Measurements from ENCODE around the gene PCDHGA10. TPM values are rescaled to one million over a fixed set of nuclear protein-coding genes. Genes with fewer than 3 reads are reported as not detected.

The PCDHGA10 gene
- polyA plus RNA-seq, 1 of the 3 experiments (the other 2 are of a cell fraction), result 2.0 TPM

DNA sequence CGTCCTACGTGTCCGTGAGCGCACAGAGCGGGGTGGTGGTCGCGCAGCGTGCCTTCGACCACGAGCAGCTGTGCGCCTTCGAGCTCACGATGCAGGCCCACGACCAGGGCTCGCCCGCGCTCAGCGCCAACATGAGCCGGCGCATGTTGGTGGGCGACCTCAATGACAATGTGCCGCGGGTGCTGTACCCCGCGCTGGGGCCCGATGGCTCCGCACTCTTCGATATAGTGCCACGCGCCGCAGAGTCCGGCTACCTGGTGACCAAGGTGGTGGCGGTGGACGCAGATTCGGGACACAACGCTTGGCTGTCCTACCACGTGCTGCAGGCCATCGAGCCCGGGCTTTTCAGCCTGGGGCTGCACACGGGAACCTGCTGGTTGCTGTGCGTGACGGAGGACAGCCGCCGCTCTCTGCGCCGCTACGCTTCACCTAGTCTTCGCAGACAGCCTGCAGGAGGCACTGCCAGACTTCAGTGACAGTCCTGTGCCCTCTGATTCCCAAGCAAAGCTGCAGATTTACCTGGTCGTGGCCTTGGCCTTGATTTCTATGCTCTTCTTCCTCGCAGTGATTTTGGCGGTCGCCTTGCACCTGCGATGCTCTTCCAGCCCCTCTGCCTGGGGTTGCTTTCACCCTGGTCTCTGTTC, 15.1 kb downstream of the PCDHGA10 start:
- 93% methylated on average over 26 of the region's 53 CpGs for WGBS (ENCODE audit: low lambda C conversion rate)
- H3F3A ChIP-seq (replicated peaks; ENCODE audit: insufficient read depth), result peaks cover 8% of the 10 kb centered on the region
- H2AFZ ChIP-seq (ENCODE audit: low read depth), result no peak overlapping the region
- no peaks in the 10 kb centered on the region for H3K9me2 ChIP-seq
- H3K9ac ChIP-seq, result no peak overlapping the region
- no peaks in the 10 kb centered on the region for H4K20me1 ChIP-seq (ENCODE audit: insufficient read depth)
- TF ChIP-seq ELF1 (IDR thresholded peaks at IDR 0.05), result no peak
- TF ChIP-seq NRF1 (IDR thresholded peaks at IDR 0.05; ENCODE audit: low read depth, low read length), result no peak
- TF ChIP-seq MXI1 (IDR thresholded peaks at IDR 0.05; ENCODE audit: low read depth, low read length), result no peak
- H3K36me3 ChIP-seq (replicated peaks in 1 of 2; ENCODE audit: control insufficient read depth in 1 of 2, insufficient read depth in 2 of 2, low read length in 1 of 2), result peaks cover 3 to 59% of the 10 kb centered on the region in 2 experiments
- H3K27me3 ChIP-seq (ENCODE audit: insufficient read depth), result no peaks in the 10 kb centered on the region
- no peak overlapping the region for H3K27ac ChIP-seq (ENCODE audit: low read depth in 2 of 2, low read length in 1 of 2)
- H3K4me3 ChIP-seq (ENCODE audit: low read depth in 2 of 2, low read length in 1 of 2), result no peak overlapping the region; a peak in 1 of 4 replicates
- POLR2A ChIA-PET, result no interaction called here
- CTCF ChIA-PET, result interaction anchor here (0.6 to 2.5 kb wide), 4 partner anchors 52 to 1642 kb away, joined by 3 to 8 read pairs (median 4); no protein-coding TSS in a partner anchor
- no peaks in the 10 kb centered on the region for H3K4me1 ChIP-seq (ENCODE audit: control insufficient read depth in 1 of 2, insufficient read depth in 2 of 2, low read depth in 1 of 2, low read length in 1 of 2)
- DNase-seq, result no peak
- H3K79me2 ChIP-seq (ENCODE audit: insufficient read depth), result peaks cover 11% of the 10 kb centered on the region
- H3K4me2 ChIP-seq, result no peak overlapping the region
- H3K9me3 ChIP-seq, result peaks cover 16% of the 10 kb centered on the region

DNA sequence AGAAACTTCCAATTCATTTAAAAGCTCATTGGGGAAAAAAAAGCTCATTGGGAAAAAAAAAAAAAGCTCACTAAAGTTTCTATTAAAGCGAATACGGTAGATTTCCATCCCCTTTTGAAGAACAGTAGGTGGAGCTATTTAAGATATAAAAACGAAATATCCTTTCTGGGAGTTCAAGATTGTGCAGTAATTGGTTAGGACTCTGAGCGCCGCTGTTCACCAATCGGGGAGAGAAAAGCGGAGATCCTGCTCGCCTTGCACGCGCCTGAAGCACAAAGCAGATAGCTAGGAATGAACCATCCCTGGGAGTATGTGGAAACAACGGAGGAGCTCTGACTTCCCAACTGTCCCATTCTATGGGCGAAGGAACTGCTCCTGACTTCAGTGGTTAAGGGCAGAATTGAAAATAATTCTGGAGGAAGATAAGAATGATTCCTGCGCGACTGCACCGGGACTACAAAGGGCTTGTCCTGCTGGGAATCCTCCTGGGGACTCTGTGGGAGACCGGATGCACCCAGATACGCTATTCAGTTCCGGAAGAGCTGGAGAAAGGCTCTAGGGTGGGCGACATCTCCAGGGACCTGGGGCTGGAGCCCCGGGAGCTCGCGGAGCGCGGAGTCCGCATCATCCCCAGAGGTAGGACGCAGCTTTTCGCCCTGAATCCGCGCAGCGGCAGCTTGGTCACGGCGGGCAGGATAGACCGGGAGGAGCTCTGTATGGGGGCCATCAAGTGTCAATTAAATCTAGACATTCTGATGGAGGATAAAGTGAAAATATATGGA, 17.7 kb downstream of the PCDHGA10 start, which contains the start of gene PCDHGA12:
PCDHGA12 (plus strand) TSS at position 176 of the 782 bp plus-strand sequence; CDS start at position 429, 253 bp downstream.
- H3K9me3 ChIP-seq, result 0 out of 2 replicates have a peak, but pooled peaks cover 5% of the 10 kb centered on the region
- DNase-seq, result no peak
- peaks cover 8% of the 10 kb centered on the region for H3F3A ChIP-seq (replicated peaks; ENCODE audit: insufficient read depth)
- H4K20me1 ChIP-seq (ENCODE audit: insufficient read depth), result no peaks in the 10 kb centered on the region
- no peak within 1 kb of the TSS for H3K27ac ChIP-seq (ENCODE audit: low read depth in 2 of 2, low read length in 1 of 2)
- CTCF ChIA-PET, result interaction anchor here (1.1 to 2.5 kb wide), 4 partner anchors 13 to 133 kb away, joined by 3 to 8 read pairs (median 6); partner anchors contain the start of gene PCDHGB7
- H3K9ac ChIP-seq, result no peak within 1 kb of the TSS
- no peaks in the 10 kb centered on the region for H3K9me2 ChIP-seq
- H3K79me2 ChIP-seq (ENCODE audit: insufficient read depth), result peaks cover 9% of the 10 kb centered on the region; the same call in 1 of the 2 replicates
- no peak within 1 kb of the TSS for H3K4me2 ChIP-seq
- no peak for TF ChIP-seq EP300 (IDR thresholded peaks at IDR 0.05; ENCODE audit: borderline replicate concordance in 1 of 2, low read depth in 1 of 2, low read length in 1 of 2)
- TF ChIP-seq GATA2 (CRISPR knock-in tag; IDR thresholded peaks at IDR 0.05), result no peak
- TF ChIP-seq, protein P1, sequence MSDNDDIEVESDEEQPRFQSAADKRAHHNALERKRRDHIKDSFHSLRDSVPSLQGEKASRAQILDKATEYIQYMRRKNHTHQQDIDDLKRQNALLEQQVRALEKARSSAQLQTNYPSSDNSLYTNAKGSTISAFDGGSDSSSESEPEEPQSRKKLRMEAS (IDR thresholded peaks at IDR 0.05; ENCODE audit: low read depth), result no peak
- no peak for TF ChIP-seq MXI1 (IDR thresholded peaks at IDR 0.05; ENCODE audit: low read depth, low read length)
- no peak for TF ChIP-seq GABPA (IDR thresholded peaks at IDR 0.05; ENCODE audit: low read depth)
- no peak for TF ChIP-seq EZH2phosphoT487 (IDR thresholded peaks at IDR 0.05; ENCODE audit: borderline replicate concordance, low read depth)
- TF ChIP-seq, protein P2, sequence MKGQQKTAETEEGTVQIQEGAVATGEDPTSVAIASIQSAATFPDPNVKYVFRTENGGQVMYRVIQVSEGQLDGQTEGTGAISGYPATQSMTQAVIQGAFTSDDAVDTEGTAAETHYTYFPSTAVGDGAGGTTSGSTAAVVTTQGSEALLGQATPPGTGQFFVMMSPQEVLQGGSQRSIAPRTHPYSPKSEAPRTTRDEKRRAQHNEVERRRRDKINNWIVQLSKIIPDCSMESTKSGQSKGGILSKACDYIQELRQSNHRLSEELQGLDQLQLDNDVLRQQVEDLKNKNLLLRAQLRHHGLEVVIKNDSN (IDR thresholded peaks at IDR 0.05; ENCODE audit: borderline replicate concordance, low read depth), result no peak
- TF ChIP-seq, protein P3, sequence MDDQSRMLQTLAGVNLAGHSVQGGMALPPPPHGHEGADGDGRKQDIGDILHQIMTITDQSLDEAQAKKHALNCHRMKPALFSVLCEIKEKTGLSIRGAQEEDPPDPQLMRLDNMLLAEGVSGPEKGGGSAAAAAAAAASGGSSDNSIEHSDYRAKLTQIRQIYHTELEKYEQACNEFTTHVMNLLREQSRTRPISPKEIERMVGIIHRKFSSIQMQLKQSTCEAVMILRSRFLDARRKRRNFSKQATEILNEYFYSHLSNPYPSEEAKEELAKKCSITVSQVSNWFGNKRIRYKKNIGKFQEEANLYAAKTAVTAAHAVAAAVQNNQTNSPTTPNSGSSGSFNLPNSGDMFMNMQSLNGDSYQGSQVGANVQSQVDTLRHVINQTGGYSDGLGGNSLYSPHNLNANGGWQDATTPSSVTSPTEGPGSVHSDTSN (IDR thresholded peaks at IDR 0.05), result no peak
- TF ChIP-seq, protein P4, sequence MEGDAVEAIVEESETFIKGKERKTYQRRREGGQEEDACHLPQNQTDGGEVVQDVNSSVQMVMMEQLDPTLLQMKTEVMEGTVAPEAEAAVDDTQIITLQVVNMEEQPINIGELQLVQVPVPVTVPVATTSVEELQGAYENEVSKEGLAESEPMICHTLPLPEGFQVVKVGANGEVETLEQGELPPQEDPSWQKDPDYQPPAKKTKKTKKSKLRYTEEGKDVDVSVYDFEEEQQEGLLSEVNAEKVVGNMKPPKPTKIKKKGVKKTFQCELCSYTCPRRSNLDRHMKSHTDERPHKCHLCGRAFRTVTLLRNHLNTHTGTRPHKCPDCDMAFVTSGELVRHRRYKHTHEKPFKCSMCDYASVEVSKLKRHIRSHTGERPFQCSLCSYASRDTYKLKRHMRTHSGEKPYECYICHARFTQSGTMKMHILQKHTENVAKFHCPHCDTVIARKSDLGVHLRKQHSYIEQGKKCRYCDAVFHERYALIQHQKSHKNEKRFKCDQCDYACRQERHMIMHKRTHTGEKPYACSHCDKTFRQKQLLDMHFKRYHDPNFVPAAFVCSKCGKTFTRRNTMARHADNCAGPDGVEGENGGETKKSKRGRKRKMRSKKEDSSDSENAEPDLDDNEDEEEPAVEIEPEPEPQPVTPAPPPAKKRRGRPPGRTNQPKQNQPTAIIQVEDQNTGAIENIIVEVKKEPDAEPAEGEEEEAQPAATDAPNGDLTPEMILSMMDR (IDR thresholded peaks at IDR 0.05), result no peak
- TF ChIP-seq FOXM1 (IDR thresholded peaks at IDR 0.05; ENCODE audit: low read depth), result no peak
- TF ChIP-seq MEF2A (IDR thresholded peaks at IDR 0.05; ENCODE audit: borderline replicate concordance, low read depth), result no peak
- 87% methylated on average over 33 of the region's 33 CpGs for WGBS (ENCODE audit: low lambda C conversion rate)
- no peaks in the 10 kb centered on the region for H3K4me1 ChIP-seq (ENCODE audit: control insufficient read depth in 1 of 2, insufficient read depth in 2 of 2, low read depth in 1 of 2, low read length in 1 of 2)
- H3K4me3 ChIP-seq (ENCODE audit: low read depth in 2 of 2, low read length in 1 of 2), result peak within 1 kb of the TSS in 1 of 2 experiments; percentile 15; a peak in 1 of 4 replicates
- no peak within 1 kb of the TSS for H2AFZ ChIP-seq (ENCODE audit: low read depth)
- peaks cover 3 to 38% of the 10 kb centered on the region in 2 experiments for H3K36me3 ChIP-seq (replicated peaks in 1 of 2; ENCODE audit: control insufficient read depth in 1 of 2, insufficient read depth in 2 of 2, low read length in 1 of 2)
- no peaks in the 10 kb centered on the region for H3K27me3 ChIP-seq (ENCODE audit: insufficient read depth)
- POLR2A ChIA-PET, result no interaction called here

All from SK-N-SH (cell line).